GM19438 (cell line): ENCODE data around the gene JAG1.
"Not testable (repeated sequence)": the region's sequence is repeated elsewhere in the genome, so short reads cannot be mapped to it uniquely, and the experiment has no call there.

ENCODE experiments used
- ATAC-seq: cut with Tn5 transposase; IDR thresholded peaks from one replicate; pipeline ENCODE4 v1.9.1; 2021; ENCODE audit warnings: low read depth; ENCODE audit not compliant: unreplicated experiment

JAG1 gene

DNA sequence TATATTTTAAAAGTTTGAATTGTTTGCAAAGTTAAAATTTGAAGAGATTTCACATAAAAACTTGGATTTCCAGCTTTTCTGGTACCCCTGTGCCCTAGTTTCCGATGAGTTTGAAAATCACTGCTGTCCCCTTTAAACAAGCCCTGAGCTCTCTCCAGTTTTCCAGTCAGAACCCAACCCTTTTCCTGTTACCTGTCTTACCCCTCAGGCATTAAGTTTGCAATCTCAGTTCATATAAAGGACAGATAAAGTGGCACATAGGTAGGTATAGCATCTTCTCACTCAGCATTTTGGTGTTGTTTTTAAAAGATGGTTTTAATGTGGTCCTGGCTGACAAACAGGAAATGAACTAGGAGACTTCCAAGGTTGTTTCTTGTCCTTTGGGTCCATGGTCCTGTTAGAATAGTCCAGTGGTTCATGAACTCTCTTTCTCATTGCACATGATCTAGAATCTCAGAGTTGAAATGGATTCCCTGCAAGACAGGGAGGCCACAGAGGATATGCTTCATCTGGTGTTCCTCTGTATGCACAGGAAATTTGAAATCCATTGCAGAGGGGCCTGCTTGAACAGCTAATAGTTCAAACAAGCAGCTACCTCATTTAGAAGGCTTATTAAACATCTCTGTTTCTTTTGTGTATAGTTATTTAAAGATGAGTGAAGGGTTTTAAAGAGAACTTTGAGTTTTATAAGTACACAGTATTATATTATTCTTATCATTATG, 82.7 kb downstream of the JAG1 start:
- no peak for ATAC-seq

DNA sequence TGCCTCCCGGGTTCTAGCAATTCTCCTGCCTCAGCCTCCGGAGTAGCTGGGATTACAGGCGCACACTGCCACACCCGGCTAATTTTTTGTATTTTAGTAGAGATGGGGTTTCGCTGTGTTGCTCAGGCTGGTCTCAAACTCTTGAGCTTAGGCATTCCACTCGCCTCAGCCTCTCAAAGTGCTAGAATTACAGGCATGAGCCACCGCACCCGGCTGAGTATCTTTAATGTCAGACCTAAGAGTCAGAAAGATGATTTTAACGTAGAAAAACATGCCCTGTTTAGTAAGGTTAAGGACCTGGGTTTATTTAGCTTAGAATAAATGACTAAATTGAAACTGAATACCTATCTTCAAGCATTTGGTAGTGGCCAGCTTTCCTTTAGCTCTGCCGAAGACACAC, 83.4 kb downstream of the JAG1 start:
- not testable (repeated sequence) for ATAC-seq
